Right atrium auricular region (tissue), 2 donors: ENCODE results near the gene FBXO7. TPM values are rescaled to one million over a fixed set of nuclear protein-coding genes. Genes with fewer than 3 reads are reported as not detected.

Experiments
- DNase-seq: peaks from one replicate; pipeline ENCODE4 v3.0.0-alpha.2; 2019; ENCODE audit warnings: low spot score
- H3K27ac ChIP-seq, 2 donors: fragments of 200-600 bp; sonication (generic); 1 replicate in 1 of 2; 2 replicates in 1 of 2; pipeline ENCODE4 v1.5.1; 2016 to 2019
- H3K27me3 ChIP-seq, 2 donors: fragments of 200-600 bp; sonication (generic); one replicate each; pipeline versions ENCODE4 v1.5.1 to v1.6.0; 2017 to 2019
- H3K36me3 ChIP-seq: fragments of 200-600 bp; sonication (generic); one replicate; pipeline ENCODE4 v1.5.1; 2016
- H3K4me1 ChIP-seq, 2 donors: fragments of 200-600 bp; sonication (generic); one replicate each; pipeline versions ENCODE4 v1.5.1 to v1.6.0; 2017 to 2019
- H3K4me3 ChIP-seq, 2 donors: fragments of 200-600 bp; sonication (generic); 1 replicate in 1 of 2; 2 replicates in 1 of 2; pipeline ENCODE4 v1.5.1; 2017 to 2019; ENCODE audit warnings: mild to moderate bottlenecking in 1 of 2, moderate library complexity in 1 of 2
- H3K9me3 ChIP-seq, 2 donors: fragments of 200-600 bp; sonication (generic); one replicate each; pipeline ENCODE4 v1.5.1; 2019
- total RNA-seq, 2 donors: library from RNA; depleted of rRNA; stranded (reverse); fragments of >200 nt; gene quantifications; one replicate each; pipeline ENCODE4 v1.1.0, GENCODE V29; 2016
- TF ChIP-seq, protein P1 (sequence below), 2 donors: fragments of 200-600 bp; sonication (generic); IDR thresholded peaks; one replicate each; pipeline ENCODE4 v1.5.1; 2019; ENCODE audit warnings: antibody characterized with exemption in 2 of 2

FBXO7 gene
- total RNA-seq, 2 donors from 2014 or later, result 48.2 to 55.1 TPM

DNA sequence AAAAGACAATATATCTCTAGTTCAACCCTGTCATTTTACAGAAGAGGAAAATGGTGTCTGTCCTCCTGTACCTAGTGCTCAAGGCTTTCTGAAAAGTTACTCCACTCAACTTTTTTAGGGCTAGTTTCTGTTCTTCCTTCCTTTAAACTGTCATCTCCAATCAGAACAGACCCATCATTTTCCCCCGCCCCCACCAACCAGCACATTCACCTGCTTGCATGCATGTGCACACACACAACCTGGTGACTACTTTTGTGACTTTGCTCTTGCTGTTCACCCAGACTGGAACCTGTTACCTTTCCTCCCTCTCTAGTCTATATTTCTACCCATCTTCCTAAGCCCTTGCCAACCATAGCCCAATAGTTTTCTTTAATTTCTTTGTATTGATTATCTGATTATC lies 5.6 kb downstream of the FBXO7 start:
- Histone ChIP-seq H3K9me3 (no peaks in the 10 kb centered on the region), H3K4me1 (peaks cover 0 to 33% of the 10 kb centered on the region in 2 donors), H3K4me3 (no peak overlapping the region), H3K27ac (no peak overlapping the region), H3K27me3 (no peaks in the 10 kb centered on the region), H3K36me3 (peaks cover 16% of the 10 kb centered on the region)
- no peak for DNase-seq
- TF ChIP-seq, protein P1, sequence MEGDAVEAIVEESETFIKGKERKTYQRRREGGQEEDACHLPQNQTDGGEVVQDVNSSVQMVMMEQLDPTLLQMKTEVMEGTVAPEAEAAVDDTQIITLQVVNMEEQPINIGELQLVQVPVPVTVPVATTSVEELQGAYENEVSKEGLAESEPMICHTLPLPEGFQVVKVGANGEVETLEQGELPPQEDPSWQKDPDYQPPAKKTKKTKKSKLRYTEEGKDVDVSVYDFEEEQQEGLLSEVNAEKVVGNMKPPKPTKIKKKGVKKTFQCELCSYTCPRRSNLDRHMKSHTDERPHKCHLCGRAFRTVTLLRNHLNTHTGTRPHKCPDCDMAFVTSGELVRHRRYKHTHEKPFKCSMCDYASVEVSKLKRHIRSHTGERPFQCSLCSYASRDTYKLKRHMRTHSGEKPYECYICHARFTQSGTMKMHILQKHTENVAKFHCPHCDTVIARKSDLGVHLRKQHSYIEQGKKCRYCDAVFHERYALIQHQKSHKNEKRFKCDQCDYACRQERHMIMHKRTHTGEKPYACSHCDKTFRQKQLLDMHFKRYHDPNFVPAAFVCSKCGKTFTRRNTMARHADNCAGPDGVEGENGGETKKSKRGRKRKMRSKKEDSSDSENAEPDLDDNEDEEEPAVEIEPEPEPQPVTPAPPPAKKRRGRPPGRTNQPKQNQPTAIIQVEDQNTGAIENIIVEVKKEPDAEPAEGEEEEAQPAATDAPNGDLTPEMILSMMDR (IDR thresholded peaks at IDR 0.05), result no peak

DNA sequence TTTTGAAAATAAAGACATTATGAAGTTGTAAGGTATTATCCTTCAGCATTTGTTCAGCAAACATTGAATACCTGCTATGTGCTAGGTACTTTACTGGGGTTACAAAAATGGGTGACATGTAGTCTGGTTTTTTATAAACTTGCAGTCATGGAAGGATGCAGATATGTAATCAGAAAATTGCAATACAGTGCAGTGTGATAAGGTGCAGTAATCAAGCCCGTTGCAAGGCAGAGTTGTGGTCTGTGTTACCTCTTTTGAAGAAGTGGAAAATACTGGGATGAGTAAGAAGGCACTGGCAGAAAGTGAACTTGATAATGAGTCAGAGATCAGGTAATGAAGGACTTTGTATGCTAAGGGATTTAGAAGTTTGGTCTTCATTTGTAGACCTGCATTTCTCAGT lies 8.1 kb downstream of the FBXO7 start:
- H3K9me3 ChIP-seq, result no peaks in the 10 kb centered on the region
- no peak overlapping the region for H3K27ac ChIP-seq
- peaks cover 38% of the 10 kb centered on the region for H3K36me3 ChIP-seq
- TF ChIP-seq, protein P1 (IDR thresholded peaks at IDR 0.05), result no peak
- DNase-seq, result no peak
- no peaks in the 10 kb centered on the region for H3K27me3 ChIP-seq
- no peak overlapping the region for H3K4me3 ChIP-seq
- H3K4me1 ChIP-seq, result peaks cover 0 to 13% of the 10 kb centered on the region in 2 donors

DNA sequence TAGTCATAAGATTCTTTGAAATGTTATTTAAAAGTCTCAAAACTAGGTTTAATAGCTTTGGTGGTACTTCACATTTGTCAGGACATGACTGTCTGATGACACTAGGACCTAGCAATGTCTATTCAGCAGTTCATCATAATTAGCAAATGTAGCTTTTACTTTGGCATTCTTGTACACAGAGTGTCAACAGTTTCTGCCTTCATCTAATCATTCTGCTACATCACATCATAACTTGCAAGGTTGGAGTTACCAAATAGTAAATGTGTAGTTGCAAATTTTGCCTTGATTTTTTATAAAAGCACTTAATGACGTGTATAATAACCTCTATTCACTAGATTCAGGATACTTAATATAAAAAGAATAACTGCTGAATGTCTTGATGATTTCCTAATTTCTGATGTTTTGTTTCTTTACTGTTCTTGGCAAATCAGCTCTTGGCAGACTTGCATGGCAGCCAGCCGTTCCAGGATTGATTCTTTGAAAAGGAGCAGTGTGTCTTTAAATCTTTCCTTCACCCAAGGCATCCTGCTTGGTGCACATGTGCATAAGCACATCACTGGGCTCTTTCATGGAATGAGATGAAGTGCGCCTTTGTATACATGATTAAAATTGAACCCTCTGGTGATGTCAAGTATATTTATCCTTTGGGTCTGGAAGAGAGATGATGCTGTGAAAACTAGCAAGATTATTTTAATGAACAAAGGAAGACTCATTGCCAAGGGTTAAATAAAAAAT lies 12.2 kb downstream of the FBXO7 start:
- Histone ChIP-seq H3K4me1 (peaks cover 0 to 11% of the 10 kb centered on the region in 2 donors), H3K4me3 (no peak overlapping the region), H3K27ac (no peak overlapping the region), H3K27me3 (no peaks in the 10 kb centered on the region), H3K9me3 (no peaks in the 10 kb centered on the region), H3K36me3 (peaks cover 71% of the 10 kb centered on the region)
- TF ChIP-seq, protein P1 (IDR thresholded peaks at IDR 0.05), result no peak
- no peak for DNase-seq

DNA sequence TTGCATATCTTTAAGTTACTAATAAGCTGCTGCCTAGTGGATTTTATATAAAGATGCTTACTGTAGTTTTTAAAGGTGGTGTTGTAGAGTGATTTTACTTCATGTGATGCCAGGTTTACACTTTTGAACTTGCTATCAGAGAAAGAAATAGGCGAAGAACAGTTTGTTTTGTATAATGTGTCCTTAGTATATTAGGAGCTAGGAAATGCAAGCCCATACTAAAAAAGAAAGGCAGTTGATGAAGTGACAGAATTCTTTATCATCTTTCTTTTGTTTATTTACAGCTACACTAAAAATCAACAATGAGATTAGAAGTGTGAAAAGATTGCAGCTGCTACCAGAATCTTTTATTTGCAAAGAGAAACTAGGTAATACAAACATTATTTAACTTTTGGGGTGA lies 12.8 kb downstream of the FBXO7 start:
- no peak for DNase-seq
- TF ChIP-seq, protein P1 (IDR thresholded peaks at IDR 0.05), result no peak
- H3K4me1 ChIP-seq, result peaks cover 0 to 9% of the 10 kb centered on the region in 2 donors
- H3K27ac ChIP-seq, result no peak overlapping the region
- H3K4me3 ChIP-seq, result no peak overlapping the region
- H3K36me3 ChIP-seq, result peaks cover 71% of the 10 kb centered on the region
- H3K9me3 ChIP-seq, result no peaks in the 10 kb centered on the region
- H3K27me3 ChIP-seq, result no peaks in the 10 kb centered on the region

DNA sequence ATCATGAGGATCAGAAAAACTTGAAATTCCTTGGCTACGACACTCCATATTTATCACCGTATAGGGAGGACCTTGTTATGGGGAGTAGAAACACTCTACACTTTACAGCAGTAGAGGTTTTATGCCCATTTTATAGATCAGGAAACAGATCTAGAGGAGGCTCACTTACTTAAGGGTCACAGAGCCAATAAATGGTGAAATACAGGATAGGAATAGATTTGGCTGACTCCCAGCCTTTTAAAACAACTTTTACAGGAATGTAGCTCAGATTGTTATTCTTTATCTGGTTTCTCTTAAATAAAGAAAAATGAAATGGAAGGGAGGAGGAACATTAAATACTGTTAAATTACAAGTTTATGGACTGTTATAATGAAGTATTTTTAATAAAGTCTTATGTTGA lies 14.8 kb downstream of the FBXO7 start:
- no peak overlapping the region for H3K4me3 ChIP-seq
- DNase-seq, result no peak
- H3K4me1 ChIP-seq, result no peaks in the 10 kb centered on the region
- TF ChIP-seq, protein P1 (IDR thresholded peaks at IDR 0.05), result no peak
- H3K27me3 ChIP-seq, result no peaks in the 10 kb centered on the region
- no peak overlapping the region for H3K27ac ChIP-seq
- no peaks in the 10 kb centered on the region for H3K9me3 ChIP-seq
- peaks cover 88% of the 10 kb centered on the region for H3K36me3 ChIP-seq

DNA sequence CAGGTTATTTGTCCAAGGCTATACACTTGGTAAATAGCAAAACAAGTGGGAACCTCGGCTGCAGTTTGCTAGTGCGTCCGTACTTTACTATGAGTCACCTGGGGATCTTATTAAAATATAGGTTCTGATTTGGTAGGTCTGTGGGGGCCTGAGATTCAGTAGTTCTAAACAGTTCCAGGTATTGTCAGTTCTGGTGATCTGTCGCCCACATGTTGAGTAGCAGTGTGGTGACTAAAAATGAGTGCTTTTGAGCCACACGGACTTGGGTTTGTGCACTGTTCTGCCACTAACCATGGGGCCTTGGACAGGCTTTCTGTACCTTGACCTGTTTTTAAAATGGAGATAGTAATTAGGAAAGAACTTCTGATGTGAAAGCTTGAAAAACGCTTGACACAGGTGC lies 15.7 kb downstream of the FBXO7 start:
- no peak overlapping the region for H3K27ac ChIP-seq
- no peaks in the 10 kb centered on the region for H3K27me3 ChIP-seq
- TF ChIP-seq, protein P1 (IDR thresholded peaks at IDR 0.05), result no peak
- H3K4me1 ChIP-seq, result no peaks in the 10 kb centered on the region
- DNase-seq, result no peak
- H3K4me3 ChIP-seq, result no peak overlapping the region
- peaks cover 88% of the 10 kb centered on the region for H3K36me3 ChIP-seq
- H3K9me3 ChIP-seq, result no peaks in the 10 kb centered on the region
